HG02981 (cell line): Measurements from ENCODE around the gene INSYN2B.
"Not testable (repeated sequence)": the region's sequence is repeated elsewhere in the genome, so short reads cannot be mapped to it uniquely, and the experiment has no call there.

Source experiments
- ATAC-seq: cut with Tn5 transposase; IDR thresholded peaks from one replicate; pipeline ENCODE4 v1.9.1; 2021; ENCODE audit warnings: mild to moderate bottlenecking, moderate library complexity; ENCODE audit not compliant: unreplicated experiment

Gene INSYN2B

GRCh38 chr5:169860585-169860984 lies 119.7 kb downstream of the INSYN2B start:
- ATAC-seq = no peak

DNA sequence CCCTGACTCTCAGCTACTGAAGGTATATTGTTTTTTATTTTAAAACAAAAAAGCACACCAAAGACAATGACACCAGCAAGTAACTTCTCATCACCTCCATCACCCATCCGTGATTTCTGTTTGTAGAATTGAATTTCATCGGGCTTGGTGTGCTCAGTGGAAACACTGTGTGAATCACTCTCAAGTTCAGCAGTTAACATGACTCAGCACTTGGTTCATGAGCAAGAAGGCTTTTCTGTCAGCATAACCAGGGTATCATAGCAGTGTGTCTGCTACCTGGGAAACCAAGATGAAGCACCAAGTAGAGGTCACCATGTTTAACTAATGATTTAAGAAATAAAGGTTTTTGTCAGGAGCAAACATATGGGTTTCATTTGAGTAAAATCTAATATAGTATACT lies 123.7 kb downstream of the INSYN2B start:
- no peak for ATAC-seq

DNA sequence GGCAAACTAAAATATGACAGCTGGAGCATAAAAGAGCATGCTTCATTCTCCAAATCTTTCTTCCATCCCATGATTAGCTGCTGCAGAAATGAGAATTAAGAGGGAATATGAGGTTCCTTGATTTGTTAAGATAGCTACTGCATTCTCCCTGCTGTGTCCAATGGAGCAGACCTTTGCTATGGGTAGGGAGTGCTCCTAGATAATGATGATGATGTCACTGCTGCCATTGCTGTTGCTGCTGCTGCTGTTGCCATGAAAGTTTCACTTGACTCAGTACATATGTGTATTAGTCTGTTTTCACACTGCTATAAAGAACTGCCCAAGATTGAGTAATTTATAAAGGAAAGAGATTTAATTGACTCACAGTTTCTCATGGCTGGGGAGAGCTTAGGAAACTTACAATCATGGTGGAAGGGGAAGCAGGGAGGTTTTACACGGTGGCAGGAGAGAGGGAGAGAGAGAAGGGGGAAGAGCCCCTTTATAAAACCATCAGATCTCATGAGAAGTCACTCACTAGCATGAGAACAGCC lies 128.9 kb downstream of the INSYN2B start:
- ATAC-seq = no peak

GRCh38 chr5:169850409-169850808 lies 129.9 kb downstream of the INSYN2B start:
- no peak for ATAC-seq

- ATAC-seq = no peak
These were observed 131.5 kb downstream of the INSYN2B start for GRCh38 chr5:169848792-169849191.

DNA sequence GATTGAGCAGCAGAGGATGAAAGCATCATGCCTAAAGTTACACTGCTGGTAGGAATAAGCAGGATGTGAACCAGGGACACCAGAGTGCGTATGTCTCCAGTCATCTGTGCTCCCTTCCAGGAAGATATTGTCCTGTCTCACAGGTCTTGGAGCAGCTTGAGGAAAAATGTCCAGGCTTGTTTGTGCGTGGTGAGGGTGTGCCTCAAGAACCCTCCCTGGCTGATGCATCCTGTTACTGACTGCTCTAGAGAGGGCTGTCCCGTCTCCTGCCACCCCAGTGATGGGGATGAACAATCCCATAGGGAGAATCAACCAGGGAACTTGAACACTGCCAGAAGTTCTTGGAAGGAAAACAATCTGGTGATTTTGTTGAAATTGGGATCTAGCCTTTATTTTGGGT lies 132.0 kb downstream of the INSYN2B start:
- ATAC-seq = no peak

DNA sequence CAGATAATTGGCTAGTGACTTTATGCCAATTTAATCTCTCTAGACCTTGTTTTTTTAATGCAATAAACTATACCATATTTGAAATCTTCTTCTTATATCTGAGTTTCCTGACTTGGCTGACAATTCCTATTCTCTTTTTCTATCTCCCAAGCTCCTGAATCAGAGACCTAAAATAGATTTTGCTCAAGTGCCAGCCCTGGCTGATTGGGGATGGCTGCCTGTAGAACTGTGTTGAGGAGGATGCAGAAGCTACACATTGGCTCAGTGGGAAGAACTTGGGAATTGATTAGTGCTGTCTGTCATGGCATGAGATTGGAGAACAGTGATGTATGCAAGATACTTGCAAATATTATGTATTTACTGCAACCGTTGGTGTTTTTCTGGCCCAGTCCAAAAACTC lies 132.8 kb downstream of the INSYN2B start:
- no peak for ATAC-seq

GRCh38 chr5:169842699-169843098 lies 137.6 kb downstream of the INSYN2B start:
- no peak for ATAC-seq

DNA sequence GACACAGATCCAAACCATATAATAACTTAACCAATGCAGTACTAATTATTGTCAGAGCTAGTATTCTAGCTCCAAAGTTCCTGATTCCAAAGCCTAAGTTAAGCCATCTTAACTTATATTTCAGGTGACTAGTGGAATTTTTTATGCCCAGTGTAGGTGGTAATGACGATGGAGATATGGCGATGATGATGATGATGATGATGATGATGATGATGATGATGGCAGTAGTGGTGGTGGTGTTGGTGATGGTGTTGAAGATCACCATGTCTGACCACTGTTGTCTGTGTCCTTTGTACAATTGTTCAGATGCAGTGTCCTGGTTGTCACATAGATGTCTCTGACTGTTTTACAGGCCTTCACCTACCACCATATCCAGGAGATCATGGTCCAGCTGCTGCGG lies 139.9 kb downstream of the INSYN2B start:
- no peak for ATAC-seq

DNA sequence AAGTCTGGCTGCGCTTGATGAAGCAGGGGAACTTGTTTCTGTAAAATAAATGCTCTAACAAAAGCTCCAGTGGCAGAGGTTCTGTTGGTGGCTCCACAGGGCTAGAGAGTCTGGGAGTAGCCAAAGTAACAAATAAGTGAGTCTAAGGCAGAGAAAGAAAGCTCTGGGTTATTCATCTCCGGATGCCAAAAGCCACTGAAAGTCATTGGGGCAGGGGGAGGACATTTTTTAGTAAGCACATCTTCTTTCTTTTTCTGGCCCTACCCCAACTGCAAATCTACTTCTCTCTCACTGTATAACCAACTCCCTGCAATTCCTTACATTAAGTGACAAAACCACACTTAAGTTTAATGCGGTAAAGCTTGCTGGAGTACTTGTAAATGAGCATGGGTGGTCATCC lies 141.6 kb downstream of the INSYN2B start:
- ATAC-seq = peak; percentile 90

- no peak for ATAC-seq
These were observed 142.6 kb downstream of the INSYN2B start for GRCh38 chr5:169837686-169838085.

GRCh38 chr5:169836835-169837536 lies 143.3 kb downstream of the INSYN2B start:
- no peak for ATAC-seq

DNA sequence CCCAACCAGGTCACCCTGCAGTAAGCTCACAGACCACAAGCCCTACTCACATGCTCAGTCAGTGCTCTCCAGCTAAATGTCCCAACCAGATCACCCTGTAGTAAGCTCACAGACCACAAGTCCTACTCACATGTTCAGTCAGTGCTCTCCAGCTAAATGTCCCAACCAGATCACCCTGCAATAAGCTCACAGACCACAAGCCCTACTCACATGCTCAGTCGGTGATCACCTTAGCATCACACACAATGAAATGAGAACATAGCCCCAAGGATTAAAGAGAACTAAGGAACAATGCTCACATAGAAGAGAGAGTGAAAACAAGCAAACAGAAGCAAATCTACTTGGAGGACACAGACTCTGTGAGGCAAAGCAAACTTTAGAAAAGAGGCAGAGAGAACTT lies 145.8 kb downstream of the INSYN2B start:
- not testable (repeated sequence) for ATAC-seq

- not testable (repeated sequence) for ATAC-seq
These were observed 146.5 kb downstream of the INSYN2B start for GRCh38 chr5:169833681-169834292.

- ATAC-seq = no peak
These were observed 147.4 kb downstream of the INSYN2B start for GRCh38 chr5:169832845-169833244.

GRCh38 chr5:169832304-169832703 lies 148.0 kb downstream of the INSYN2B start:
- no peak for ATAC-seq

- no peak for ATAC-seq
These were observed 149.0 kb downstream of the INSYN2B start for GRCh38 chr5:169831331-169831730.

DNA sequence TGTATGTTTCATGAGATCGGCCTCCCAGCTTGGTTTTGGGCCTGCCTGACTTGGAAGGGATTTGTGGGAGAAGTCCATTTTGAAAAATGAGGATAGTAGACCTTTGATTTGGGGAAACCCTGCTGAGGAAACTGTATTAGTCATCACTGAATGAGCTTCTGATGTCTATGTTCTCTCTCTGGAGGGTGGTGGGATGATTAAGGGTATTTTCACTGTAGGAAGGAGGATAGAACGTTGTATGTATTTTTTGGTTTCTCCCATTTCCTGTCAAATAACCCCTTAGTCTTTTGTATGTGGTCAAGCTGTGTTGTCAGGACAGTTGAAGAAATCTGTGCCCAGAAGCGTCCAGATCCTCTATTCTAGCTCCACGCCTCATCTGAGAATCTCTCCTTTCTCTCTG lies 151.9 kb downstream of the INSYN2B start:
- peak; percentile 68 for ATAC-seq

GRCh38 chr5:169827769-169828168 lies 152.5 kb downstream of the INSYN2B start:
- ATAC-seq = no peak

DNA sequence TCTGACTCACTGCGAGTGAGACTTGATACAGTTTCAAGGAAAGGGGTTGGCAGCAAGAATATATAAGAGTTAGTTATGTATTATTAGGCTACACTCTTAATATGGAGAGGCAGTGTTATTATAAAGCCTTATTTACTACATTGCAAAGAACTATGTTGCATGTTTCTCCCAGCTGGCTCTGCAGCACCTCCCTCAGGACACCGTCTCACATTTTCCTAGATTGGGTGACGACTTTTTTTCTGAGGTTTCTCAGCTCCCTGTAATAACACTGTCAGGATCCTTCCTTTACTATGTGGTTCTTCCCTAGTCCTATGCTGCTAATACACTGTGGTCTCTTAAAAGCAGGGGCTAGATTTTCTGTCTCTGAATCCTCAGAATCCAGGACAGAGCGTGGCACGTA lies 153.7 kb downstream of the INSYN2B start:
- no peak for ATAC-seq

DNA sequence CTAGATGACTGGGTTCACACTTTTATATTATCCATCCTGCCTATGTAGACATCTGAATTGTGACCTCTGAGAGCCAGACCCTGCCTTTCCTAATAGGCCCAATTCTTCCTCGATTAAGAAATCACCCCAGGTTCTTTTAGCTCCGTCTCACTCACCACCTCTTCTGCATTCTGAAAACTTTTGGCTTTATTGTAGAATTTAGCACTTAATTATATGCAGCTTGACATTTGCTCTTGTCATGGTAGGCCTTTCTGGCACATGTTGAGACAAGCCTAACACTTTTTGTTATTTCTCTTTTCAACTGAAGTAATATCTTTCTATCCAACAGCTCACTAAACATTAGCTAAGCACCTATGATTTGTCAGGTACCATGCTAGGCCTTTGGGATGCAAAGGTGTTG lies 163.3 kb downstream of the INSYN2B start:
- ATAC-seq = no peak

DNA sequence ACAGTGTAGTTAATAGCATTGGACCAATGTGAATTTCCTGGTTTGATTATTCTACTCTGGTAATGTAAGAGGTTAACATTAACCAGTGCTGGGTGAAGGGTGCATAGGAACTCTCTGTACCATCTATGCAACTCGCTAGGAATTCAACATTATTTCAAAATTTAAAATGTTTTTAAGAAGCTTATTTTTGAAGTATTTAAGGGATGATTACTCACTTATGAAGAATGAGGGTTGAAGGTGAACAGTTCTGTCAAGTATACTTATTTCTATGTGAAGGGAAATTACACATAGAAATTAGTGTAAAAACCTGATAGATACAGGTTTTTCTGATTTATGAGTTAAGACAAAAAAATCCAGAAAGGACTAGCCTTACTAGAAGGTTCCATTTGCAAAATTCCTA lies 165.8 kb downstream of the INSYN2B start:
- no peak for ATAC-seq
